Measurements from ENCODE around the gene BMP15. TPM values are rescaled to one million over a fixed set of nuclear protein-coding genes. Genes with fewer than 3 reads are reported as not detected.

The BMP15 gene
- total RNA-seq, 1 experiment from 2014 or later, result not detected

GRCh38 chrX:50953832-50954231 is 43.3 kb downstream of the BMP15 start:
- Mint-ChIP-seq H3K27ac (no peak overlapping the region), H3K4me3 (no peak overlapping the region), H3K9me3 (peaks cover 67 to 72% of the 10 kb centered on the region in 2 experiments), H3K27me3 (ENCODE audit: low read depth) (no peaks in the 10 kb centered on the region; the same call in 1 of the 2 replicates), H3K4me1 (no peaks in the 10 kb centered on the region), H3K36me3 (ENCODE audit: insufficient read depth in 1 of 3, low read depth in 3 of 3) (peaks cover 11 to 19% (median 17%) of the 10 kb centered on the region in 3 experiments; a peak in 6 of 7 replicates)
- DNase-seq, result no peak
- H3K27ac ChIP-seq (ENCODE audit: insufficient read length, low read depth, low read length), result no peak overlapping the region
- no peak overlapping the region for H3K4ac ChIP-seq (ENCODE audit: low read depth, low read length)
- H2BK20ac ChIP-seq (ENCODE audit: low read depth, low read length, poor library complexity, severe bottlenecking), result no peak overlapping the region
- no peak overlapping the region for H2BK15ac ChIP-seq (ENCODE audit: low read depth, low read length)
- H3K14ac ChIP-seq (ENCODE audit: insufficient read depth, low read length), result no peak overlapping the region
- no peak overlapping the region for H3K18ac ChIP-seq (ENCODE audit: insufficient read length, low read depth, low read length)
- H3K27me3 ChIP-seq (ENCODE audit: insufficient read depth, low read length), result no peaks in the 10 kb centered on the region
- H3T11ph ChIP-seq (ENCODE audit: low read length), result no peak overlapping the region
- H4K91ac ChIP-seq (ENCODE audit: insufficient read length, low read depth, low read length), result no peak overlapping the region
- H3K56ac ChIP-seq (ENCODE audit: insufficient read length, low read depth, low read length), result no peak overlapping the region
- H4K5ac ChIP-seq (ENCODE audit: insufficient read length, low read depth, low read length), result no peak overlapping the region
- no peak for TF ChIP-seq CTCF (conservative IDR thresholded peaks at IDR 0.05)
- H4K8ac ChIP-seq (replicated peaks; ENCODE audit: insufficient read length, low read depth, low read length), result no peak overlapping the region
- H3K4me2 ChIP-seq (ENCODE audit: insufficient read depth, insufficient read length, low read length), result no peak overlapping the region
- no peaks in the 10 kb centered on the region for H4K20me1 ChIP-seq (ENCODE audit: control insufficient read depth, insufficient read depth, insufficient read length)
- no peak overlapping the region for H2AK5ac ChIP-seq (ENCODE audit: insufficient read length, low read length)
- H3K79me1 ChIP-seq (ENCODE audit: insufficient read depth, low read depth, low read length, poor library complexity, severe bottlenecking), result no peaks in the 10 kb centered on the region
- no CpG with 5 or more reads among the region's 1 CpG for WGBS (ENCODE audit: extremely low coverage, insufficient read length, low lambda C conversion rate)
- no peaks in the 10 kb centered on the region for H3K79me2 ChIP-seq (ENCODE audit: insufficient read depth, low read length)
- H2BK120ac ChIP-seq (ENCODE audit: low read depth, low read length, poor library complexity, severe bottlenecking), result no peak overlapping the region
- no peak overlapping the region for H2BK12ac ChIP-seq (ENCODE audit: insufficient read length, low read depth, low read length)
- no peaks in the 10 kb centered on the region for H3K4me1 ChIP-seq (ENCODE audit: insufficient read depth, low read length)
- H3K9me3 ChIP-seq (ENCODE audit: control insufficient read depth, low read depth, low read length), result no peaks in the 10 kb centered on the region
- no peak overlapping the region for H2BK5ac ChIP-seq (ENCODE audit: insufficient read length, low read length)
- H3K9ac ChIP-seq (ENCODE audit: extremely low read depth, insufficient read length, low read length), result no peak overlapping the region
- H3K23ac ChIP-seq (ENCODE audit: insufficient read length, low read depth, low read length), result no peak overlapping the region
- H3K23me2 ChIP-seq (ENCODE audit: insufficient read length, low read depth, low read length, poor library complexity, severe bottlenecking), result no peaks in the 10 kb centered on the region
- no peak overlapping the region for H2AFZ ChIP-seq (ENCODE audit: low read length)
